SK-N-MC (cell line): ENCODE results near the gene BICDL2.
A peak's percentile ranks its signal among the peaks of the same experiment; 100 is the strongest.

Experiments used
- DNase-seq: peaks from one replicate; pipeline ENCODE4 v3.0.0-alpha.2; 2011; ENCODE audit warnings: low read depth, low spot score
- H3K27ac ChIP-seq: fragments of 200-600 bp; sonication (generic); 2 replicates; pipeline ENCODE4 v1.5.1; 2016; ENCODE audit warnings: mixed run types
- H3K36me3 ChIP-seq: fragments of 200-600 bp; sonication (generic); 2 replicates; pipeline ENCODE4 v1.6.1; 2017; ENCODE audit warnings: antibody characterized with exemption, low read length, mixed read lengths; ENCODE audit not compliant: insufficient read depth
- H3K4me3 ChIP-seq: fragments of 200-600 bp; sonication (generic); 2 replicates; pipeline ENCODE4 v1.5.1; 2016
- H3K9ac ChIP-seq: fragments of 200-600 bp; sonication (generic); 2 replicates; pipeline ENCODE4 v1.8.0; 2017; ENCODE audit warnings: mixed run types, mixed read lengths; ENCODE audit not compliant: insufficient read length
- H3K9me3 ChIP-seq: fragments of 200-600 bp; sonication (generic); 2 replicates; pipeline ENCODE4 v1.6.1; 2017; ENCODE audit warnings: low read depth, mild to moderate bottlenecking, antibody characterized with exemption, low read length, moderate library complexity, mixed read lengths
- EZH2 ChIP-seq: fragments of 200-600 bp; sonication (generic); IDR thresholded peaks from one replicate; pipeline ENCODE4 v1.6.1; 2017; ENCODE audit warnings: antibody characterized with exemption
- FOXP2 ChIP-seq: optimal IDR thresholded peaks from 2 replicates; pipeline ENCODE3; 2011; ENCODE audit warnings: mild to moderate bottlenecking, moderate library complexity; ENCODE audit not compliant: insufficient read depth; ENCODE audit errors: extremely low read length, control extremely low read depth
- POLR2AphosphoS5 ChIP-seq: IDR thresholded peaks from 2 replicates; pipeline ENCODE4 v1.6.1; 2012; ENCODE audit warnings: mild to moderate bottlenecking, low read depth, low read length, borderline replicate concordance

BICDL2 gene

GRCh38 chr16:3028716-3029319 lies 7.9 kb downstream of the BICDL2 start:
- no peak overlapping the region for H3K27ac ChIP-seq
- H3K9me3 ChIP-seq, result no peaks in the 10 kb centered on the region
- H3K9ac ChIP-seq, result no peak overlapping the region
- H3K4me3 ChIP-seq, result peak overlapping the region; percentile 72
- no peak for DNase-seq
- TF ChIP-seq FOXP2 (no peak), EZH2 (no peak), POLR2AphosphoS5 (no peak)
- H3K36me3 ChIP-seq, result peaks cover 15% of the 10 kb centered on the region; the same call in 1 of the 2 replicates

- peak overlapping the region; percentile 43 for H3K4me3 ChIP-seq
- TF ChIP-seq FOXP2, result no peak
- no peak for TF ChIP-seq EZH2
- TF ChIP-seq POLR2AphosphoS5, result peak; percentile 51; the same call in 1 of the 2 replicates
- H3K27ac ChIP-seq, result no peak overlapping the region
- no peak overlapping the region for H3K9ac ChIP-seq
- H3K9me3 ChIP-seq, result no peaks in the 10 kb centered on the region
- peaks cover 15% of the 10 kb centered on the region; the same call in 1 of the 2 replicates for H3K36me3 ChIP-seq
- DNase-seq, result no peak
Observed at GRCh38 chr16:3027983-3028715, 8.6 kb downstream of the BICDL2 start.

GRCh38 chr16:3027489-3027795 lies 9.3 kb downstream of the BICDL2 start:
- no peak overlapping the region for H3K9ac ChIP-seq
- no peak for DNase-seq
- no peak overlapping the region for H3K27ac ChIP-seq
- no peaks in the 10 kb centered on the region for H3K9me3 ChIP-seq
- H3K36me3 ChIP-seq, result peaks cover 15% of the 10 kb centered on the region; the same call in 1 of the 2 replicates
- TF ChIP-seq POLR2AphosphoS5 (no peak), FOXP2 (no peak), EZH2 (no peak)
- no peak overlapping the region for H3K4me3 ChIP-seq

GRCh38 chr16:3026609-3027488 lies 9.9 kb downstream of the BICDL2 start:
- DNase-seq, result no peak
- no peak for TF ChIP-seq EZH2
- no peak for TF ChIP-seq FOXP2
- no peak for TF ChIP-seq POLR2AphosphoS5
- no peak overlapping the region for H3K4me3 ChIP-seq
- no peaks in the 10 kb centered on the region for H3K9me3 ChIP-seq
- peaks cover 15% of the 10 kb centered on the region; the same call in 1 of the 2 replicates for H3K36me3 ChIP-seq
- H3K9ac ChIP-seq, result no peak overlapping the region
- H3K27ac ChIP-seq, result no peak overlapping the region

- DNase-seq, result no peak
- Histone ChIP-seq H3K9me3 (no peaks in the 10 kb centered on the region), H3K4me3 (no peak overlapping the region), H3K9ac (no peak overlapping the region), H3K36me3 (peaks cover 15% of the 10 kb centered on the region; the same call in 1 of the 2 replicates), H3K27ac (no peak overlapping the region)
- TF ChIP-seq POLR2AphosphoS5 (no peak), EZH2 (no peak), FOXP2 (no peak)
Observed at GRCh38 chr16:3026003-3026378, 10.8 kb downstream of the BICDL2 start.

GRCh38 chr16:3025032-3026002 lies 11.4 kb downstream of the BICDL2 start:
- no peak overlapping the region for H3K27ac ChIP-seq
- no peak for DNase-seq
- no peak overlapping the region for H3K9ac ChIP-seq
- no peaks in the 10 kb centered on the region for H3K9me3 ChIP-seq
- TF ChIP-seq EZH2, result no peak
- no peak for TF ChIP-seq FOXP2
- TF ChIP-seq POLR2AphosphoS5, result no peak
- peaks cover 15% of the 10 kb centered on the region; the same call in 1 of the 2 replicates for H3K36me3 ChIP-seq
- no peak overlapping the region for H3K4me3 ChIP-seq

- Histone ChIP-seq H3K4me3 (peak within 1 kb of the TSS; percentile 83), H3K9me3 (no peaks in the 10 kb centered on the region), H3K27ac (peak within 1 kb of the TSS; percentile 91), H3K36me3 (peaks cover 15% of the 10 kb centered on the region; the same call in 1 of the 2 replicates), H3K9ac (peak within 1 kb of the TSS; percentile 89)
- peak; percentile 96 for DNase-seq
- TF ChIP-seq FOXP2 (peak; percentile 79), POLR2AphosphoS5 (peak; percentile 93), EZH2 (no peak)
Observed at GRCh38 chr16:3023669-3024478, 12.9 kb downstream of the BICDL2 start, which contains the start of the genes HCFC1R1 and THOC6. HCFC1R1 (minus strand) TSS chr16:3023942; CDS start chr16:3023941, 1 bp downstream. THOC6 (plus strand) TSS chr16:3024035; CDS start chr16:3024327, 292 bp downstream.
